SK-N-SH (cell line): ENCODE results near the gene DHPS.

Experiments
- FOXJ3 ChIP-seq: sonication (generic); formaldehyde crosslinking; IDR thresholded peaks from 2 replicates; pipeline ENCODE4 v1.5.1; 2020; ENCODE audit warnings: mild to moderate bottlenecking, missing genetic modification reagents
- FOXM1 ChIP-seq: IDR thresholded peaks from 2 replicates; pipeline ENCODE4 v1.4.0; 2012; ENCODE audit warnings: low read depth, mild to moderate bottlenecking
- POLR2AphosphoS5 ChIP-seq: IDR thresholded peaks from 2 replicates; pipeline ENCODE4 v1.6.1; 2012; ENCODE audit warnings: low read depth, low read length
- RCOR1 ChIP-seq: fragments of 150-350 bp; IDR thresholded peaks from 2 replicates; pipeline ENCODE4 v1.6.1; 2017; ENCODE audit warnings: antibody characterized with exemption, low read length
- TF ChIP-seq, protein P1 (sequence below): fragments of 200-600 bp; sonication (generic); IDR thresholded peaks from 2 replicates; pipeline ENCODE4 v1.6.1; 2017; ENCODE audit warnings: antibody characterized with exemption, mild to moderate bottlenecking, moderate library complexity

- TF ChIP-seq RCOR1 (no peak), FOXJ3 (CRISPR knock-in tag) (no peak), FOXM1 (no peak), POLR2AphosphoS5 (no peak)
- TF ChIP-seq, protein P1, sequence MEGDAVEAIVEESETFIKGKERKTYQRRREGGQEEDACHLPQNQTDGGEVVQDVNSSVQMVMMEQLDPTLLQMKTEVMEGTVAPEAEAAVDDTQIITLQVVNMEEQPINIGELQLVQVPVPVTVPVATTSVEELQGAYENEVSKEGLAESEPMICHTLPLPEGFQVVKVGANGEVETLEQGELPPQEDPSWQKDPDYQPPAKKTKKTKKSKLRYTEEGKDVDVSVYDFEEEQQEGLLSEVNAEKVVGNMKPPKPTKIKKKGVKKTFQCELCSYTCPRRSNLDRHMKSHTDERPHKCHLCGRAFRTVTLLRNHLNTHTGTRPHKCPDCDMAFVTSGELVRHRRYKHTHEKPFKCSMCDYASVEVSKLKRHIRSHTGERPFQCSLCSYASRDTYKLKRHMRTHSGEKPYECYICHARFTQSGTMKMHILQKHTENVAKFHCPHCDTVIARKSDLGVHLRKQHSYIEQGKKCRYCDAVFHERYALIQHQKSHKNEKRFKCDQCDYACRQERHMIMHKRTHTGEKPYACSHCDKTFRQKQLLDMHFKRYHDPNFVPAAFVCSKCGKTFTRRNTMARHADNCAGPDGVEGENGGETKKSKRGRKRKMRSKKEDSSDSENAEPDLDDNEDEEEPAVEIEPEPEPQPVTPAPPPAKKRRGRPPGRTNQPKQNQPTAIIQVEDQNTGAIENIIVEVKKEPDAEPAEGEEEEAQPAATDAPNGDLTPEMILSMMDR = no peak
These were observed 29.5 kb upstream of the DHPS start for GRCh38 chr19:12711187-12711586.
